Ecto neural progenitor cell (in vitro differentiated cells): ENCODE measurements around the gene C1QA.
A peak's percentile ranks its signal among the peaks of the same experiment; 100 is the strongest.
"Not testable (repeated sequence)": the region's sequence is repeated elsewhere in the genome, so short reads cannot be mapped to it uniquely, and the experiment has no call there.

Source experiments
- DNase-seq: peaks from one replicate; pipeline ENCODE4 v3.0.0-alpha.2; 2018; ENCODE audit warnings: low spot score

Gene C1QA

GRCh38 chr1:22673486-22674409, 37.3 kb downstream of the C1QA start:
- peak; percentile 92 for DNase-seq

GRCh38 chr1:22674410-22674749, 38.0 kb downstream of the C1QA start:
- no peak for DNase-seq

- not testable (repeated sequence) for DNase-seq
These were observed 39.7 kb downstream of the C1QA start for GRCh38 chr1:22676151-22676550.

- peak; percentile 63 for DNase-seq
These were observed 40.6 kb downstream of the C1QA start for GRCh38 chr1:22676916-22677583.

- no peak for DNase-seq
These were observed 41.8 kb downstream of the C1QA start for GRCh38 chr1:22677931-22678896.

- DNase-seq: no peak
These were observed 44.3 kb downstream of the C1QA start for GRCh38 chr1:22680726-22681125.

- DNase-seq: no peak
These were observed 45.3 kb downstream of the C1QA start for GRCh38 chr1:22681556-22682276.

- no peak for DNase-seq
These were observed 47.1 kb downstream of the C1QA start for GRCh38 chr1:22683547-22683946.

GRCh38 chr1:22685591-22686059, 49.2 kb downstream of the C1QA start:
- DNase-seq: no peak

- no peak for DNase-seq
These were observed 50.8 kb downstream of the C1QA start for GRCh38 chr1:22687191-22687590.

GRCh38 chr1:22688466-22688865, 52.0 kb downstream of the C1QA start:
- no peak for DNase-seq
